Activated T-helper 1 cell treated with anti-CD3 and anti-CD28 coated beads, Interleukin-12 subunit alpha, Interleukin-12 subunit beta, Interleukin-2, Interleukin-4 antibody, amounts not matched to agents 30 ng/mL and 10 ng/mL and 1 ng/mL, durations not matched to agents 14 hours and 24 hours and 36 hours (primary cell): ENCODE results near the gene GSN. TPM values are rescaled to one million over a fixed set of nuclear protein-coding genes. Genes with fewer than 3 reads are reported as not detected.

Experiments
- DNase-seq: peaks from one replicate; pipeline ENCODE4 v3.0.0; 2021; ENCODE audit warnings: low spot score
- H3K27ac Mint-ChIP-seq: one replicate; pipeline ENCODE4 v1.8.0; 2021; ENCODE audit warnings: mild to moderate bottlenecking, mixed read lengths
- H3K27me3 Mint-ChIP-seq: one replicate; pipeline ENCODE4 v1.8.0; 2022; ENCODE audit warnings: mild to moderate bottlenecking, moderate library complexity, mixed read lengths; ENCODE audit not compliant: insufficient read depth
- H3K36me3 Mint-ChIP-seq: one replicate; pipeline ENCODE4 v1.8.0; 2021; ENCODE audit warnings: low read depth, mixed read lengths
- H3K4me1 Mint-ChIP-seq: one replicate; pipeline ENCODE4 v1.8.0; 2021; ENCODE audit warnings: low read depth, mixed read lengths
- H3K4me3 Mint-ChIP-seq: one replicate; pipeline ENCODE4 v1.8.0; 2021; ENCODE audit warnings: mild to moderate bottlenecking, moderate library complexity, mixed read lengths
- H3K9me3 Mint-ChIP-seq: one replicate; pipeline ENCODE4 v1.8.0; 2021; ENCODE audit warnings: mixed read lengths
- intact Hi-C: fragments of 100-400 bp; cut with micrococcal nuclease; formaldehyde crosslinking; loops from one replicate; pipeline ENCODE4 v1.15.1; 2024
- total RNA-seq: library from RNA; stranded (reverse); gene quantifications from 2 replicates; pipeline ENCODE4 v1.2.3, GENCODE V29; 2022

GSN gene
- total RNA-seq, 1 donor from 2014 or later, result 1.5 TPM

DNA sequence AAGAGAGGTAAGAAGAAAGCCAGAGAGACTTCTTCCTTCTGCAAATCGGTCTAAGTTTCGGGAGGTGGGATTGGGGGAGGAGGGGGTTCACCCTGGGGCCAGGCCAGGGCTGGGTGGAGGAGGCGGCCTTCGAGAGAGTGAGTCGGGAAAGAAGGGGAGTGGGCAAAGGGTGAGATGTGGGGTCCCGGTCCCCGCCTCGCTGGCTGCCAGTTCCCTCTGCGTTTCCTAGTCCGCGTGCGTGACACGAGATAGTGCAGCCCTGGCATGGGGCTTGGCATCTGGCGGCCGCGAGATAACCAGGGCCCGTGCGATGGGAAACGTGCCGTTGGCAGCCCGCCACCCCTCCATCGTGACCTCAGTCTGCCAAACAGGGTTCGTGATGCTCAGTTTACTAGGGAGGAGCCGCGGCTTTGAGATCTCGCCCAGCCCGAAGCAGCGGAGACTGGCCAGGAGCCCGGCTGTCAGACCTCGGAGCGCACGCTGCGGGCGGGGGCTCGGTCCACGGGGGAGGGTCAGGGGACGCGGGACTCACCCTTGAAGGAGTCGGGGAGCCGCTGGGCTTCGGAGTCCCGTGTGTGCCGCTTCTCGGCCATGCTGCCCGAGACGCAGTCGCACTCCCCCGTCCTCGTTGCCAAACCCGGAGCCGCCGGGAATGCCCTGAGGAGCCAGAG, 101.8 kb downstream of the GSN start, which contains the start of gene STOM:
STOM (minus strand) TSS at position 656 of the 671 bp plus-strand sequence; CDS start at position 593, 63 bp downstream.
- intact Hi-C loops, result loop anchor here (1.0 to 5.0 kb wide), 6 partner anchors 10 to 657 kb away; partner anchors contain the start of gene MEGF9
- Mint-ChIP-seq H3K4me1 (peaks cover 77% of the 10 kb centered on the region), H3K27ac (peak within 1 kb of the TSS; percentile 96), H3K4me3 (peak within 1 kb of the TSS; percentile 87), H3K27me3 (no peaks in the 10 kb centered on the region), H3K36me3 (peaks cover 21% of the 10 kb centered on the region), H3K9me3 (no peaks in the 10 kb centered on the region)
- DNase-seq, result no peak

DNA sequence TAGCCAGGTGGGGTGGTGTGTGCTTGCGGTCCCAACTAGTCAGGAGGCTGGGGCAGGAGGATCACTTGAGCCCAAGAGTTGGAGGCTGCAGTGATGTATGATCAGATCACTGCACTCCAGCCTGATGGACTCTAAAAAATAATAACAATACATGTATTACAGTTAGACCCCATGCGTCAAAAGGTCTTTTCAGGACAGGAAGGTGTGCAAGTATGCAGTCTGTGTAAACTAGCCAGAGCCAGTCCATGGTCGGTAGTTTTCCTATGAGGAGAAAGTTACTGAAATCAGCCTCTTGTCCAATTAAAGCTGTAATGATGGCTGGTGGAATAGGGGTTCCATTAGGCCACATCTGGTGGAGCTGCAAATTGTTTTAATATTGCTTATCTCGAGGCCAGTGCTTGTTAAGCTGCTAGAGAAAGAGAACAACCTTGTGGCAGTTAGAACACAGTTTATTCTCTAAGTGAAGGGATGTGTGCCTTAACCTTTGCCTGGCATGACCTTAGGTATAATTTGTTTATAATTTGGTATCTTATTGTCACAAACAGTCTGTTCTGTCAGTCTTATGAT, 103.6 kb downstream of the GSN start:
- Mint-ChIP-seq H3K4me3 (peak overlapping the region; percentile 75), H3K36me3 (peaks cover 14% of the 10 kb centered on the region), H3K27me3 (peaks cover 3% of the 10 kb centered on the region), H3K4me1 (peaks cover 59% of the 10 kb centered on the region), H3K27ac (peak overlapping the region; percentile 48), H3K9me3 (no peaks in the 10 kb centered on the region)
- intact Hi-C loops, result loop anchor here (2.0 to 5.0 kb wide), 2 partner anchors 251 to 659 kb away; partner anchors contain the start of gene MEGF9
- no peak for DNase-seq

DNA sequence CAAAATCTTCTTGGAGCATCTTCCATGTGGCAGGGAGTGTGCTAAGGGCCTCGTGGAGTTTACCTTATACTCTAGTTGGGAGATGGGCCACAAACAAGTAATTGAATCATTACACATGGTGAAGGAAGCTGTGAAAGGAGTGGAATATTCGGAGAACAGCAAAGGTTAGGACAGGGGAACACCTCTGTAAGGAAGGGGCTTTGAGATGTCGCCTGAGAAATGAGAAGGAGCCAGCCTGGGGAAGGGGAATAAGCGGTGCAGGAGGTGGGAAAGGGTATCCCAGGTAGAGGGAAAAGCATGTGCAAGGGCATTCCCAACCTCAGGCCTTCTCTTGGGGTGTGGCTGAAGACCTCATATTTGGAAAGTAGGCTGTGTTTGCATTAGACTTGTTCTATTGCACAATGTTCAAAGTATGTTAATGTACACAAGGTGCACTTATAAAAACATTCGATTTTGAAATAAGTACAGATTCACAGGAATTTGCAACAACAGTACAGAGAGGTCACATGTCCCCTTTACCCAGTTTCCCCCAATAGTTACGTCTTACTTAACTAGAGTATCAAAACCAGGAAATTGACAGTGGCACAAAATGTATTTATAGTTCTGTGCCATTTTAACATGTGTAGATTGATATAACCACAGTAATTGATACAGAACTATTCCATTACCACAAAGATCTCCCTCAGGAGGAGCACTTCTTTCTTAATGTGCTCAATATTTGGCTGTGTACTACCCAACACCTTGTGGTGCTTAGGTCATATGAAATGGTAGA, 104.5 kb downstream of the GSN start:
- peaks cover 9% of the 10 kb centered on the region for H3K36me3 Mint-ChIP-seq
- no peaks in the 10 kb centered on the region for H3K9me3 Mint-ChIP-seq
- peaks cover 3% of the 10 kb centered on the region for H3K27me3 Mint-ChIP-seq
- peaks cover 51% of the 10 kb centered on the region for H3K4me1 Mint-ChIP-seq
- H3K4me3 Mint-ChIP-seq, result no peak overlapping the region
- no peak overlapping the region for H3K27ac Mint-ChIP-seq
- intact Hi-C loops, result loop anchor here (5.0 kb wide), 1 partner anchor 660 kb away; the partner anchor contains the start of gene MEGF9
- DNase-seq, result no peak

DNA sequence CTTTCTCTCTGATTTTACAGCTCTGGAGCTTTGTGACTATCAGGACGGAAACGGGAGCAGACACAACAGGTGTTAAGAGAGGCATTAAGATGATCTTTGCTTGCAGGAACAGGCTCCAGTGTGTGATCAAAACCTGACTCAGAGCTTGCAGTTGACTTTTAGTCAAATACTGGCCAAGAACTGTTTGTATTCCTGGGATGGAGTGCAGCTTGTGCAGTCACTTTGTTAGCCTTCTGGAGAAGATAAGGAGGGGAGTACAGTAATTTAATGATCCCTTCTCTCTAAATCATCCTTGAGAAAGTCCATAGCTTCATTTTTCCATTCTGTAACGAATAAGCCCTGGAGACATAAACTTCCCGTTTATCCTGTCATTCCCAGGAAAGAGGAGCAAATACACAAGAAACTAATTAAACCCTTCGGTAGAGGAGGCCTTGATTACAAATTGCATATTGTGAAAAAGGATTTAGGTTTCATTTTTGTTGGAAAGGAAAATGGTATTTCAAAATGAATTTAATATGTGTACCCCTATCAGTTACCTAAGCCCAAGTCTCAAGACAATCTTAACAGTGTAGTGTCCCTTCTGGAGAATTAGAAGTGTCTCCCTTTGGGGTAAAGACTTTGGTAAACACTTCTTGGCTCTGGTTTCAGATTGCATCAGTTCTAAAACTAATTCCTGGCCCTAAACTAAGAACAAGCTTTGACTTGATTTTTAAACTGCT, 105.2 kb downstream of the GSN start:
- Mint-ChIP-seq H3K36me3 (peaks cover 8% of the 10 kb centered on the region), H3K9me3 (peaks cover 5% of the 10 kb centered on the region), H3K4me3 (no peak overlapping the region), H3K27ac (no peak overlapping the region), H3K27me3 (peaks cover 3% of the 10 kb centered on the region), H3K4me1 (peaks cover 44% of the 10 kb centered on the region)
- intact Hi-C loops, result loop anchor here (5.0 kb wide), 1 partner anchor 661 kb away; the partner anchor contains the start of gene MEGF9
- no peak for DNase-seq

DNA sequence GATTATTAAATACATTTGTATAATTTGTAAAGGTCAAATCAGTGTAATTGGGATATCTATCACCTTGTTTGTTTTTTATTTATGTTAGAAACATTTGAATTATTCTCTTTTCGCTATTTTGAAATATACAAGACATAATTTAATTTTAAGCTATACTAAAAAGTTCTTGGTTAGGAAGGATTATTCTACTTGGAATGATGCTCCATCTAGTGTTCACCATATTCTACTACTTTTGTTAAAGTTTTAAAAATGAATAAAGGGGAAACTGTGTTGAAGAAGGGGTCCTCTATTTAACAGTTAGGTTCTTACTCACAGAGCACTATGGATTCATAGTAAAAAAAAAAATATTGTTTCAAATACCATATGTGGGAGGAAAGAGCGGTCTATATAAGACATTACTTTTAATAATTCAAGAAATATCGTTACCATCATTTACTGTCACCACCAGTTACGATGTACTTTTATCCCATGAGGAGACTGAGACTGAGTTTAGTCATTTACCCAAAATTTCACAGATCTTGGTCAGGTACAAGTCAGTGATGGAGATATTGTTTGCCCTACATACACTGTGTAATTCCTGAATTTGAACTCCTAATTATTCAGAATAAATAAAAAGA, 108.4 kb downstream of the GSN start:
- peaks cover 8% of the 10 kb centered on the region for H3K9me3 Mint-ChIP-seq

DNA sequence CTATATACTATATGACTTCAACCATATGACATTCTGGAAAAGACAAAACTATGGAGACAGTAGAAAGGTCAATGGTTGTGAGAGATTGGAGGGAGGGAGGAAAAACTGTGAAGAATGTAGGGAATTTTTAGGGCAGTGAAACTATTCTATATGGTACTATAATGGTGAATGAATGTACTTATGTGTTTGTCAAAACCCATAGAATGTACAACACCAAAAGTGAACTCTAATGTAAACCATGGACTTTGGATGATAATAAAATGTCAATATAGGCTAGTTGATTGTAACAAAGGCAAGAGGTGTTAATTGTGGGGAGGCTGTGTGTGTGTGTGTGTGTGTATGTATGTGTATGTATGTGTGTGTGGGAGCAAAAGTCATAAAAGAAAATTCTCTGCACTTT, 112.9 kb downstream of the GSN start:
- no peak overlapping the region for H3K4me3 Mint-ChIP-seq
- H3K27ac Mint-ChIP-seq, result no peak overlapping the region
- peaks cover 17% of the 10 kb centered on the region for H3K27me3 Mint-ChIP-seq
- no peak for DNase-seq
- H3K4me1 Mint-ChIP-seq, result no peaks in the 10 kb centered on the region
- peaks cover 8% of the 10 kb centered on the region for H3K9me3 Mint-ChIP-seq
- H3K36me3 Mint-ChIP-seq, result peaks cover 5% of the 10 kb centered on the region
- intact Hi-C loops, result no loop called here

More for the DNA sequence above, 108.4 kb downstream of the GSN start:
- H3K27ac Mint-ChIP-seq, result no peak overlapping the region
- H3K4me1 Mint-ChIP-seq, result peaks cover 21% of the 10 kb centered on the region
- intact Hi-C loops, result loop anchor here (1.0 kb wide), 3 partner anchors 24 to 163 kb away; no protein-coding TSS in a partner anchor
- no peak overlapping the region for H3K4me3 Mint-ChIP-seq
- no peak for DNase-seq
- peaks cover 5% of the 10 kb centered on the region for H3K36me3 Mint-ChIP-seq
- peaks cover 7% of the 10 kb centered on the region for H3K27me3 Mint-ChIP-seq

Other genes with a start within 250 kb of the GSN start
- gene C5, start 217.9 kb upstream of the GSN start, total RNA-seq, result 1.2 and 1.9 TPM in 2 replicates
- gene CNTRL, start 193.2 kb upstream of the GSN start, total RNA-seq, result 69.9 and 74.2 TPM in 2 replicates
- 64.8 and 69.3 TPM in 2 replicates for gene RAB14, start 66.3 kb upstream of the GSN start, total RNA-seq
- 51.1 and 51.7 TPM in 2 replicates for gene STOM, start 102.1 kb downstream of the GSN start, total RNA-seq
- gene GGTA1, start 231.7 kb downstream of the GSN start, total RNA-seq, result 0.12 and 0.16 TPM in 2 replicates